Stimulated activated CD4-positive, alpha-beta T cell treated with anti-CD3 and anti-CD28 coated beads, Interleukin-12 subunit alpha, Interleukin-12 subunit beta, amount 100 ng/mL, for 48 hours (primary cell): Measurements from ENCODE around the gene REEP2.

ENCODE experiments used
- DNase-seq, 3 donors: peaks; one replicate each; pipeline ENCODE4 v3.0.0-alpha.2; 2020; ENCODE audit warnings: low read depth in 2 of 3, low spot score in 1 of 3

REEP2 gene

GRCh38 chr5:138448481-138449398 is 9.9 kb downstream of the REEP2 start:
- DNase-seq, result no peak

- peak; percentile 77 to 87 (median 82) for DNase-seq
Measured at GRCh38 chr5:138449501-138450239, 10.8 kb downstream of the REEP2 start.

DNA sequence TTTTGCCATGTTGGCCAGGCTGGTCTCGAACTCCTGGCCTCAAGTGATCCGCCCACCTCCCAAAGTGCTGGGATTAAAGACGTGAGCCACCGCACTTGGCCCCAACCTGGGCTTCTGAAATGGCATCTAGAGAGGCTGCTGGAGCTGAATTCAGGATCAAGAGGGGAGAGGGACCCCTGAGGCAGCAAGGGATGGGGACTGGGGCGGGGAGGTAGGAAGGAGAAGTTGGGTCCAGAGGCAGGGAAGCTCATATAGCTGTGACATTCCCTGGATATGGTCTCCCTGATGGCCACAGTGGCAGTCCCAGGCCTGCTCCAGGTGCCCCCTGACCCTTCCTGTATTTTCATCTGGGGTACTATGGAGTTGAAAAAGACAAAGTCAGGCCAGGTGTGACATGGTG is 12.1 kb downstream of the REEP2 start:
- DNase-seq, result no peak

DNA sequence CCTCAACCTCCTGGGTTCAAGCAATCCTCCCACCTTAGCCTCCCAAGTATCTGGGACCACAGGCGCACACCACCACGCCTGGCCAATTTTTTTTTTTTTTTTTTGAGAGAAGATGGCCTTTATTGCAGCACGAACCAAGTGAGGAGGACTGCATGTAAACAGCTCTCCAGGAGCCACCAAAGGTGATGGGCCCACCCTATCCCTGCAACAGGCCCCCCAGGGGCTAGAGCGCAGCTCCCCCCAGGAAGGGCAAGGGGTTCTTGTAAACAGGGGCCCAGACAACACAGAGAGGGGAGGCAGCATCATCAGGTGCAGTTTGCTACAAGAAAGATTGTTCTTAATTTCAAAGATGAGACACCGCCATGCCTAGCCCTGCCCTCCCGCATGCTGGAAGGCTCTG is 13.9 kb downstream of the REEP2 start:
- no peak for DNase-seq

- no peak for DNase-seq
Measured at GRCh38 chr5:138453590-138453989, 14.7 kb downstream of the REEP2 start.

- DNase-seq, result no peak
Measured at GRCh38 chr5:138454121-138454520, 15.3 kb downstream of the REEP2 start.

DNA sequence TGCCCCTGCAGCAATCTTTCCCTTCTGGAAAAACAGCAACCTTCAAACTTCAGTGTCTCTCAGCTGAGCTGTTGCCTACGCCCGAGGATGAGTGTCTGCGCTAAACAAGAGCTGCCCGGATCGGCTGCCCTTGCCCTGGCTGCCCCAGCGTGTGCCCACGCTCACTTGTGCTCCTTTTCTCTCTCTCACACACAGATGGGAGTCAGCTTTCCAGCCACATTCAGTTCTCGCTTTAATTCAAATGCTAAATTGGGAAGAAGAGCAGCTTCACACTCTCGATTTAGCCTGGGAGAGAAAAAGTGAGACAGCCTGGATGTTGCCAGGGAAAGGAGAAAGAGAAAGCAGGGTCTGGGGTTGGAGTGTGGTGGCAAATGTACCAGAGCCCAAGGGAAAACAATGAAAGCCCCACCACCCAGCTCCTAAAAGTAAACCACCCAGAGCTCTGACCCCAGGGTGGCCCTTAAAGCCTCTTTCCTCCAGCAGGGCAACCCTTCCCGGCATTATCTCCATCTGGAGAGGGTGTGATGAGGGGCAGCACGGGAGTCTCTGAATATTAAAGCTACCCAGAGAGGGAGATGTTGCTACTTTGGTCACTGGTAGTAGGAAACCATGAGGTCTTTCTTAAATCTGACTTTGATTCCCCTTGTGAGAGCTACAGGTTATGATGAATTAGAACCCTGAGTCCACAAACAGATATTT is 16.5 kb downstream of the REEP2 start:
- no peak for DNase-seq

DNA sequence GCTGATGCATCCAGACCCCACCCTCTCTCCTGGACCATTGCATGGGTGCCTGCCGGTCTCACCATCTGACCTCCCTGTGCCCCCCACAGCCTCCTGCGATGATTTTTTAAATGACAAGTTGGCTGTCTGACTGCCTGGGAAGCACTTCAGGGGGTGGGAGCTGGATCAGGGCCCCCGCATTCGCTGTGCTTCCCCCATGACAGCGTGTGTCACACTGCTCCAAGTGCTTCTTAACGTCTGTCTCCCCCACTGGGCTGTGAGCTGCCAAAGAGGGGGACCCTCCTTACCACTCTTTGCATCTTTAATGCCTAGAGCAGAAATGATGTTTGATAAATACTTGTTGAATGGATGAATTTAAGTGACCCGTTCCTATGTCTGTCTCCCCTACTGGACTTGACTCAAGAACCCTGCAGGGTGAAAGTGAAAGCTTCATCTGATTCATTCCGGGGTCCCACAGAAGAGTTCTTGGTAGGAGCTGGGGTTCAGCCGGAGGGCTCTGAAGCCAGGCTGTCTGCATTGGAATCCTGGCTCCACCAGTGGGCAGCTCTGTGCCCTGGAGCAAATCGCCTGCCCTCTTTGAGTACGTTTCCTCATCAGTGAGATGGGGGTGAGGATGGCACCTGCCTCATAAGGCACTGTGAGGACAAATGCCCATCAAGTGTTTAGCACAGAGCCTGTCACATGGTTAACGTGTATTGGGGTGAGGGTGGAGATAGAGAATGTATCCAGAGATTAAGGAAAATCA is 18.8 kb downstream of the REEP2 start:
- DNase-seq, result no peak

DNA sequence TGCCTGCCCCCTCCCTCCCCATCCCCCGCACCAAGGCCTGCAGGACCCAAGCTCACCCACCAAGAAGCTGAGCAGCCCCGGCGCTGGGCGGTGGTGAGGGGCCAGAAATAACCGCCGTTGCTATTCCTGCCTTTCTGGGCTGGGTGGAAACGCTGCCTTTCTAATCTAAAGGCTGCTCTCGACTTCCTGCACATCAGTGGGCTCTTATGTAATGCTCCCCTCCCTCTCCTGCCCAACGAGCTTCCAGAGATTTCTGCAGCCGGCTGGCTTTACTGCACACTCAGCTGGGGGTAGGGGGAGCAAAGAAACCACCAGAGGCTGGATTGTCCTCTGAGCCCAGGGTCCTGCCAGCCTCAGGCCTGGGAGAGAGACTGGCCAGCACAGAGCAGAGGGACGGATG is 19.5 kb downstream of the REEP2 start:
- DNase-seq, result no peak

- DNase-seq, result no peak
Measured at GRCh38 chr5:138458856-138459255, 20.0 kb downstream of the REEP2 start.

DNA sequence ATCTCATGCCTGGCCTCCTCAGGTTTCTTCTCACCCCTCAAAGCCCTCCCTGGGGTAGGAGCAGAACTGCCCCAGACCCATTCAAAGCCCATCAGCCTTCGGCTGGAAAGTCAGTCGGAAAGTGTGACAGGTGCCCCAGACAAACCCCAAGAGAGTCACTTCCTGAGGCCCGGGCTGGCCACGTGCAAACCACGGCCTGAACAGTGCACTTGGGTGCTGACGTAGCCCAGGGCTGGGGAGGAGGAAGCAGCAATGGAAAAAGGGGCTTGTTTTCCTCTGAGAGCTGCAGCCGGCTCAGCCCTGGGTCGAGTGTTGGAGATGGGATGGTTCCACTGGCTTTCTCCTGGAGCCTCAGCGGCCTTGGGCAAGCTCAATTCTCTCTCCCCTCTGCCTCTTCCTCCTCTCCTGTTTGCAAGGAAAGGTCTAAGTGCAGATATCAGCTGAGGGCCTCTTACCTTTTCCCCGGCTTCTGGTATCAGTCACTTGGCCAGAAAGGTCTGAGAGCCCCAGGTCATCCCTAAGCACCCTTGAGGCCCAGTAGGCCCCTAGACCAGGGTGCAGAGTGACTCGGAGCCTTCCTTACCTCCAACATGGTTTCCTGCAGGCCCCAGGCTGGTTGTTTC is 20.6 kb downstream of the REEP2 start:
- peak; percentile 82 to 86 (median 85) for DNase-seq

GRCh38 chr5:138460032-138460693 is 21.3 kb downstream of the REEP2 start:
- no peak for DNase-seq

- no peak for DNase-seq
Measured at GRCh38 chr5:138461343-138462125, 22.7 kb downstream of the REEP2 start.

DNA sequence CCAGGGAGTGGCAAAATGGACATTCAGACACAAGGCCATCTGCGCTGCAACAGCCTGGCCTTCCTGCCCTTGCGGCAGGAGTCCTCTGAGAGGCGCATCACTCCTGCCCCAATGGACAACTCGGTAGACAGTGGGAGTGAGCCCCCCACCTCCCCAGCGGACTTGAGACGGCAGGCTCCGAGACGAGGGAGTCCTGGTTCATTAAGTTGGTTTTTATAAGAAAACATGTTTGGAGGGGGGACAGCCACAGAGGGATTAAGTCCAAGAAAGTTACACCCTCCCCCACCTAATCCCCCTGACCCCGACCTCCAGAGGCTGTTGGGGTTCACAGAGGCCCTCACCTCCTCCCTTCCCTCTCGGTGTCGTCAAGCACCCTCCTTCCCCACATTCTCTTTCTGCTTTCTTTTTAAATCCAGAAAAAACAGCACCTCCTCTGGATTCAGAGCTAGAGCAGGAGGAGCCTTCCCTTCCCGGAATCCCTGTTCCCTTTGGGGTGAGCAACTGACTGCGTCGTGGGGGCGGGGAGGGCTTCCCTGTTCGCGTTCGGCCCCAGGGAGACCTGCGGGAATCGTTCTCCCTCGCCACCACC is 24.7 kb downstream of the REEP2 start:
- no peak for DNase-seq

DNA sequence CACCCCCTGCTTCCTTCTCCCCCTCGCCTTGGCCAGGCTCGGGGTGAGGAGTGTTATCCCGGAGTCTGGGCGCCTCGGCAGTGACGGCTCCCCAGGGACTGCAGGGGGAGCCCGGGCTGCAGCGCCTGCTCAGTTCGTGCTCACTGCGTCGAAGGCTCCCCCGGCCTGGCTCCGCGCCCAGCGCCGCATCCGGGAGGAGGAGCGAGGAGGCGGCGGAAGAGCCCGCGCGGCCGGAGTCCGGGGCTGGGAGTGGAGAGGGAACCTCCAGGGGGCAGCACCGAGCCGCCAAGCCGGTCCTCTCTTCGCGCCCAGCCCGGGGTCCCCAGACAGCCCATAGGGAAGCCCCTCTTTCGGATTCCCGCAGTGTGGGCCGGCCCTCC is 25.1 kb downstream of the REEP2 start:
- DNase-seq, result peak; percentile 88 to 92 (median 90)

DNA sequence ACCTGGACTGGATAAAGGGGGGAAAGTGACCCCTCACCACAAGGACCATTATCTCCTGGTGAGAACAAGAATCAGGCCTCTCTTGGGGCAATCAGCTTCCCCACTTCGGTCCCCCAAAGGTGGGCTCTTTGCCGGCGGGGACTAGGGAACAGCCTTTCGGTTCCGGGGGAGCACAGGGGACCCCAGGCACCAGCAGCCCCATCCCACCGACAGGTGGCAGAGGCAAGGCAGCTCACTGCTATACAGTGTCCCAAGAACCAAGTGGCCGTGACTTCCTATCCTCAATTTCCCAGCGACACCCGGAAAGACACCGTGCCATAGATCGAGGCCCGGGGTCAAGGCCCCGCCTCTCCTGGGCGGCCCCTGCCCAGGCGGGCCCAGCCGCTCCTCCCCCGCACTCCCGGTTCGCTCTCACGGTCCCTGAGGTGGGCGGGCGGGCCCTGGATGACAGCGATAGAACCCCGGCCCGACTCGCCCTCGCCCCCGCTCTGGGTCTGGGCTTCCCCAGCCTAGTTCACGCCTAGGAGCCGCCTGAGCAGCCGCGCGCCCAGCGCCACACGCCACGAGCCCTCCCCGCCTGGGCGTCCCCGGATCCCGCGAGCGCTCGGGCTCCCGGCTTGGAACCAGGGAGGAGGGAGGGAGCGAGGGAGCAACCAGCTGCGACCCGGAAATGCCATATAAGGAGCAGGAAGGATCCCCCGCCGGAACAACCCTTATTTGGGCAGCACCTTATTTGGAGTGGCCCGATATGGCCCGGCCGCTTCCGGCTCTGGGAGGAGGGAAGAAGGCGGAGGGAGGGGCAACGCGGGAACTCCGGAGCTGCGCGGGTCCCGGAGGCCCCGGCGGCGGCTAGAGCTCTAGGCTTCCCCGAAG is 25.8 kb downstream of the REEP2 start:
- peak; percentile 92 to 96 (median 95) for DNase-seq

GRCh38 chr5:138465261-138466124 is 26.6 kb downstream of the REEP2 start, which contains the start of gene EGR1:
EGR1 (plus strand) TSS chr5:138465479; CDS start chr5:138465762, 283 bp downstream.
- DNase-seq, result peak; percentile 90 to 96 (median 91)
